ENCODE data around the gene SCYL3.

The SCYL3 gene

DNA sequence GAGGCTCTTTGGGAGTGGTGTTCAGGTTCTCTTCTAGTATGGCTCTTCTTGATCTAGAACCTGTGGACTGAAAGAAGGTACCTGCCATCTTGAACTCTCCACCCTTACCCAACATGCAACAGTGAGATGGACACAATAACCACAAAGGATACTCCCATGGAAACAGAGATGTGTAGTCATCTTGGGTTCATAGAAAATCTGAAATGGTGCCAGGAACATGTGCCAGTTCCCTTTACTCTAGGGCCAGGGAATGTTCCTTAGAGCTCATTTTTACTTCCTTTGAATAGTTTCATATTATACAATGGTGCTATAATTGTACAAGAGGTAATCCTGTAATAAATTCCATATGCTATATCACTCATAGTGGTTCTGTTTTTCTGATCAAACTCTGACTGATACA, 13.2 kb upstream of the SCYL3 start:
- TF ChIP-seq, protein P1, sequence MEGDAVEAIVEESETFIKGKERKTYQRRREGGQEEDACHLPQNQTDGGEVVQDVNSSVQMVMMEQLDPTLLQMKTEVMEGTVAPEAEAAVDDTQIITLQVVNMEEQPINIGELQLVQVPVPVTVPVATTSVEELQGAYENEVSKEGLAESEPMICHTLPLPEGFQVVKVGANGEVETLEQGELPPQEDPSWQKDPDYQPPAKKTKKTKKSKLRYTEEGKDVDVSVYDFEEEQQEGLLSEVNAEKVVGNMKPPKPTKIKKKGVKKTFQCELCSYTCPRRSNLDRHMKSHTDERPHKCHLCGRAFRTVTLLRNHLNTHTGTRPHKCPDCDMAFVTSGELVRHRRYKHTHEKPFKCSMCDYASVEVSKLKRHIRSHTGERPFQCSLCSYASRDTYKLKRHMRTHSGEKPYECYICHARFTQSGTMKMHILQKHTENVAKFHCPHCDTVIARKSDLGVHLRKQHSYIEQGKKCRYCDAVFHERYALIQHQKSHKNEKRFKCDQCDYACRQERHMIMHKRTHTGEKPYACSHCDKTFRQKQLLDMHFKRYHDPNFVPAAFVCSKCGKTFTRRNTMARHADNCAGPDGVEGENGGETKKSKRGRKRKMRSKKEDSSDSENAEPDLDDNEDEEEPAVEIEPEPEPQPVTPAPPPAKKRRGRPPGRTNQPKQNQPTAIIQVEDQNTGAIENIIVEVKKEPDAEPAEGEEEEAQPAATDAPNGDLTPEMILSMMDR (IDR thresholded peaks at IDR 0.05; ENCODE audit: low read depth, low read length, missing control alignments), result no peak
- Histone ChIP-seq H3K27ac (no peak overlapping the region), H3K27me3 (replicated peaks) (no peaks in the 10 kb centered on the region), H3K4me3 (ENCODE audit: low read depth, low read length) (no peak overlapping the region), H3K36me3 (replicated peaks) (no peaks in the 10 kb centered on the region)
- no peak for DNase-seq
- in situ Hi-C loops (cut with HindIII; ENCODE audit: low pct_ligation_motif_present, low sequenced_read_pairs), result no loop called here

DNA sequence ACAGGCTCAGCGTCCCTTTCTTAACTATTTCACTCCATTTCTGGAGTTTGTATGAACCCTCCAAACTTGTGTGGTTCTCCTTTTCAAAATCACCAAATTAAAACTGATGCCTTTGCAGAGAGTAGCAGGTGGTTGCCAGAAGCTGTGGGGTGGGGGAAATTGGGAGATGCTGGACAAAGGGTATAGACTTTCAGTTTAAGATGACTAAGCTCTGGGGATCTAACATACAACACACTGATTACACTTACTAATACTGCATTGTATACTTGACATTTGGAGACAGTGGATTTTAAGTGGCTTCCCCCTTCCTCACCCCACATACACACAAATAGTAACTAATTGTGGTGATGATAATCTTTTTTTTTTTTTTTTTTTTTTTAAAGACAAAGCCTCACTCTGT, 11.1 kb upstream of the SCYL3 start:
- in situ Hi-C loops (cut with HindIII; ENCODE audit: low pct_ligation_motif_present, low sequenced_read_pairs), result no loop called here
- no peak overlapping the region for H3K27ac ChIP-seq
- TF ChIP-seq, protein P1 (IDR thresholded peaks at IDR 0.05; ENCODE audit: low read depth, low read length, missing control alignments), result no peak
- no peak overlapping the region for H3K4me3 ChIP-seq (ENCODE audit: low read depth, low read length)
- peaks cover 3% of the 10 kb centered on the region for H3K27me3 ChIP-seq (replicated peaks)
- no peaks in the 10 kb centered on the region for H3K36me3 ChIP-seq (replicated peaks)
- no peak for DNase-seq

DNA sequence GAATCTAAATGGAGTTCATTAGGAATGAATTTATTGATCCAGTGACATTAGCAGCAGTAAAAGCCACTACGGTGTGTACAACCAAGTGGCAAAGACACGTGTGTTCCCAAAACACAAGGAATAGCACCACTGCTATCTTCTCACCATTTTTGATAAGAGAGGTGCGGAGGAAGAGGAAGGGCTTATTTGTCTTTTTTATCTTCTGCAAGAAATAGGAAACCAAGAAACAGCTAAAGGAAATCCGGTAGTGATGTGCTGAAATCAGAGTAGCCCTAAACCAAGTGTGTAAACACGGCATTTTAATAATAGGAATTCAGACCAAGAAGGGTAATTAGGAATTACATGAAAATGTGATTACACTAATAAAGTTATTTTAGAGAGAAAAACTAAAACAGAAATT, 9.1 kb upstream of the SCYL3 start:
- in situ Hi-C loops (cut with HindIII; ENCODE audit: low pct_ligation_motif_present, low sequenced_read_pairs), result no loop called here
- no peak for DNase-seq
- Histone ChIP-seq H3K27me3 (replicated peaks) (peaks cover 3% of the 10 kb centered on the region), H3K27ac (no peak overlapping the region), H3K36me3 (replicated peaks) (no peaks in the 10 kb centered on the region), H3K4me3 (ENCODE audit: low read depth, low read length) (no peak overlapping the region)
- TF ChIP-seq, protein P1 (IDR thresholded peaks at IDR 0.05; ENCODE audit: low read depth, low read length, missing control alignments), result no peak

DNA sequence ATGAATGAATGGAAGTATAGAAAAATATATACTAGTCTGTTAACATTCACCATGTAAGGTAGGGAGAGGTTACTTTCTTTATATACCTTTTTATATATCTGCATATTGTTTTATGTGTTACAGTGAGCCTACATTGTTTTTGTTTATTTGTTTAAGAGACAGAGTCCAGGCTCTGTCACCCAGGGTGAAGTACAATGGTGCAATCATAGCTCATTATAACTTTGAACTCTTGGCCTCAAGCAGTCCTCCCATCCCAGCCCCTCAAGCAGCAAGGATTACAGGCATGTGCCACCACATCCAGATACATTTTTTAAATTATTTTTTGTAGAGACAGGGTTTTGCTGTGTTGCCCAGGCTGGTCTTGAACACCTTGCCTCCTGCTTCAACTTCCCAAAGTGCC, 7.4 kb upstream of the SCYL3 start:
- TF ChIP-seq, protein P1 (IDR thresholded peaks at IDR 0.05; ENCODE audit: low read depth, low read length, missing control alignments), result no peak
- no peaks in the 10 kb centered on the region for H3K36me3 ChIP-seq (replicated peaks)

DNA sequence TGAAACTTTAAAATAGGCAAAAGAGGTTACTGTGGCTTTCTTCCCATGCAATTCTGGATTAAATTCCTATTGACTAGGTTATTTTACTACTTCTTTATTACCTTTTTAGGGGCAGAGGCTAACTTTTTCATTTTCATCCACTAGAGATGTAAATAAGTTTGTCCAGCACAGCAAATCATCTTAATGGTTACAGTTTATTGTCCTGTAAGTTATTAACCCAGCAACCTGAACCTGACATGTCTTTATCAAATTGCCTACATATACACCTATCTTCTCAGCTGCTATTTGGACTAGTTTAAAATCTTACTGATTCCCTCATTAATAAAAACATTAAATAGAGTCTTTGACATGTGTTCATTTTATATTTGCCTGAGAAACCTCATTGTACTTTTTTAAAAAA, 6.9 kb upstream of the SCYL3 start:
- Histone ChIP-seq H3K36me3 (replicated peaks) (no peaks in the 10 kb centered on the region), H3K27ac (no peak overlapping the region), H3K4me3 (ENCODE audit: low read depth, low read length) (no peak overlapping the region), H3K27me3 (replicated peaks) (peaks cover 3% of the 10 kb centered on the region)
- DNase-seq, result no peak
- TF ChIP-seq, protein P1 (IDR thresholded peaks at IDR 0.05; ENCODE audit: low read depth, low read length, missing control alignments), result no peak
- in situ Hi-C loops (cut with HindIII; ENCODE audit: low pct_ligation_motif_present, low sequenced_read_pairs), result no loop called here

More for the DNA sequence above, 7.4 kb upstream of the SCYL3 start:
- no peak for DNase-seq
- peaks cover 3% of the 10 kb centered on the region for H3K27me3 ChIP-seq (replicated peaks)
- H3K27ac ChIP-seq, result no peak overlapping the region
- in situ Hi-C loops (cut with HindIII; ENCODE audit: low pct_ligation_motif_present, low sequenced_read_pairs), result no loop called here
- H3K4me3 ChIP-seq (ENCODE audit: low read depth, low read length), result no peak overlapping the region

DNA sequence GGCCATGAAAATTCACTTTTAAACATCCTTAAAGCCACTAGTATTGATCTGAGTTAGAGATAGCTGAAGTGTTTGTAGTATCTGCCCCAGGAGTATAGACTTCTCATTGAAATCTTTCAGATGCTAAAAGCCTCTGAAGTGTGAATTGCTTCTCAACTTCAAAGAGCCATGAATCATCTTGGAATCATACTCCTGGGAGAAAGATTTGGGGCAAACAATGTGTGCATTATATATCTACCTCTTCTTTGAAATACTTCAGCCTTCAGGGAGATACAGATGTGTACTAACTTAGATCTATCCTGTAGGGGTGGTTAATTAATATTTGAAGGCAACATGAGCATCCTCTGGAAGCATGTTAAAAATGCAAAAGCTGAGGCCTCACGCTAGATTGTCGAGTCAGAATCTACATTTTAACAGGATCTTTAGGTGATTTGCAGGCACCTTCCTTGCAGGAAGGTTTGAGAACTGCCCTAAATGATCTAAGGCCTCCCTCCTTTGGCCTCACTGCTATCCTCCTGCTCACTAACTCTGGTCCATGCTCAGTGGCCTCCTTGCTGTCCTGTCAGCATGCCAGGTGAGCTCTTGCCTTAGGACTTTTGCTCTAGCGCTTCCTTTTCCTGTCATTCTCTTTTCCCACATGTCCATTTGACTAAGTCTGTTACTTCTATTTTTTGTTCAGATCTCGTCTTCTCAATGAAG, 6.0 kb upstream of the SCYL3 start:
- TF ChIP-seq, protein P1 (IDR thresholded peaks at IDR 0.05; ENCODE audit: low read depth, low read length, missing control alignments), result no peak
- DNase-seq, result no peak
- Histone ChIP-seq H3K4me3 (ENCODE audit: low read depth, low read length) (no peak overlapping the region), H3K27ac (no peak overlapping the region), H3K27me3 (replicated peaks) (peaks cover 3% of the 10 kb centered on the region), H3K36me3 (replicated peaks) (no peaks in the 10 kb centered on the region)
- in situ Hi-C loops (cut with HindIII; ENCODE audit: low pct_ligation_motif_present, low sequenced_read_pairs), result no loop called here
